ENCODE measurements around the gene THUMPD2. TPM values are rescaled to one million over a fixed set of nuclear protein-coding genes. Genes with fewer than 3 reads are reported as not detected.

The THUMPD2 gene
- total RNA-seq, 1 experiment from 2014 or later = 14.8 TPM

GRCh38 chr2:39715822-39716221 is 63.2 kb downstream of the THUMPD2 start:
- DNase-seq (ENCODE audit: low spot score) = no peak
- POLR2A ChIA-PET (ENCODE audit: low non-redundant PET) = no interaction called here

GRCh38 chr2:39715095-39715494 is 64.0 kb downstream of the THUMPD2 start:
- ChIA-PET POLR2A (ENCODE audit: low non-redundant PET) (no interaction called here), CTCF (no interaction called here)
- Histone ChIP-seq H3K27ac (ENCODE audit: low read depth, low read length, poor library complexity, severe bottlenecking) (no peak overlapping the region), H3K9me3 (ENCODE audit: low read depth, low read length, poor library complexity, severe bottlenecking) (no peaks in the 10 kb centered on the region), H3K27me3 (replicated peaks; ENCODE audit: insufficient read depth, low read depth, low read length, poor library complexity) (no peaks in the 10 kb centered on the region), H3K36me3 (ENCODE audit: insufficient read depth, low read length, poor library complexity, severe bottlenecking) (no peaks in the 10 kb centered on the region), H3K4me3 (ENCODE audit: low read depth, low read length, poor library complexity, severe bottlenecking) (no peak overlapping the region), H3K4me1 (ENCODE audit: insufficient read depth, low read length, poor library complexity, severe bottlenecking) (no peaks in the 10 kb centered on the region)
- DNase-seq (ENCODE audit: low spot score) = no peak
- intact Hi-C loops (cut with micrococcal nuclease; ENCODE audit: unreplicated experiment) = no loop called here
- BruUV-seq (replicated peaks) = no TSS peak
- no peak for TF ChIP-seq EZH2 (IDR thresholded peaks at IDR 0.05; ENCODE audit: borderline replicate concordance, low read depth, low read length, poor library complexity, severe bottlenecking)
- no peak for TF ChIP-seq CTCF (conservative IDR thresholded peaks at IDR 0.05; ENCODE audit: low read depth, low read length)

More at GRCh38 chr2:39715822-39716221, 63.2 kb downstream of the THUMPD2 start:
- no TSS peak for BruUV-seq (replicated peaks)
- Histone ChIP-seq H3K36me3 (ENCODE audit: insufficient read depth, low read length, poor library complexity, severe bottlenecking) (no peaks in the 10 kb centered on the region), H3K4me1 (ENCODE audit: insufficient read depth, low read length, poor library complexity, severe bottlenecking) (no peaks in the 10 kb centered on the region), H3K27me3 (replicated peaks; ENCODE audit: insufficient read depth, low read depth, low read length, poor library complexity) (no peaks in the 10 kb centered on the region), H3K4me3 (ENCODE audit: low read depth, low read length, poor library complexity, severe bottlenecking) (no peak overlapping the region), H3K9me3 (ENCODE audit: low read depth, low read length, poor library complexity, severe bottlenecking) (no peaks in the 10 kb centered on the region), H3K27ac (ENCODE audit: low read depth, low read length, poor library complexity, severe bottlenecking) (no peak overlapping the region)
- intact Hi-C loops (cut with micrococcal nuclease; ENCODE audit: unreplicated experiment) = no loop called here
- TF ChIP-seq EZH2 (IDR thresholded peaks at IDR 0.05; ENCODE audit: borderline replicate concordance, low read depth, low read length, poor library complexity, severe bottlenecking) (no peak), CTCF (conservative IDR thresholded peaks at IDR 0.05; ENCODE audit: low read depth, low read length) (no peak)
- CTCF ChIA-PET = no interaction called here

GRCh38 chr2:39712953-39713352 is 66.1 kb downstream of the THUMPD2 start:
- Histone ChIP-seq H3K36me3 (ENCODE audit: insufficient read depth, low read length, poor library complexity, severe bottlenecking) (no peaks in the 10 kb centered on the region), H3K4me3 (ENCODE audit: low read depth, low read length, poor library complexity, severe bottlenecking) (no peak overlapping the region), H3K4me1 (ENCODE audit: insufficient read depth, low read length, poor library complexity, severe bottlenecking) (no peaks in the 10 kb centered on the region), H3K27me3 (replicated peaks; ENCODE audit: insufficient read depth, low read depth, low read length, poor library complexity) (no peaks in the 10 kb centered on the region), H3K27ac (ENCODE audit: low read depth, low read length, poor library complexity, severe bottlenecking) (no peak overlapping the region), H3K9me3 (ENCODE audit: low read depth, low read length, poor library complexity, severe bottlenecking) (no peaks in the 10 kb centered on the region)
- intact Hi-C loops (cut with micrococcal nuclease; ENCODE audit: unreplicated experiment) = no loop called here
- CTCF ChIA-PET = no interaction called here
- no peak for DNase-seq (ENCODE audit: low spot score)
- no TSS peak for BruUV-seq (replicated peaks)
- TF ChIP-seq EZH2 (IDR thresholded peaks at IDR 0.05; ENCODE audit: borderline replicate concordance, low read depth, low read length, poor library complexity, severe bottlenecking) = no peak
- no peak for TF ChIP-seq CTCF (conservative IDR thresholded peaks at IDR 0.05; ENCODE audit: low read depth, low read length)
- POLR2A ChIA-PET (ENCODE audit: low non-redundant PET) = no interaction called here

Measured in A673 (cell line).